ENCODE measurements around the gene MAP7. TPM values are rescaled to one million over a fixed set of nuclear protein-coding genes. Genes with fewer than 3 reads are reported as not detected.

The MAP7 gene
- total and polyA plus RNA-seq, 2 experiments from 2014 or later, result 44.7 to 49.2 TPM

DNA sequence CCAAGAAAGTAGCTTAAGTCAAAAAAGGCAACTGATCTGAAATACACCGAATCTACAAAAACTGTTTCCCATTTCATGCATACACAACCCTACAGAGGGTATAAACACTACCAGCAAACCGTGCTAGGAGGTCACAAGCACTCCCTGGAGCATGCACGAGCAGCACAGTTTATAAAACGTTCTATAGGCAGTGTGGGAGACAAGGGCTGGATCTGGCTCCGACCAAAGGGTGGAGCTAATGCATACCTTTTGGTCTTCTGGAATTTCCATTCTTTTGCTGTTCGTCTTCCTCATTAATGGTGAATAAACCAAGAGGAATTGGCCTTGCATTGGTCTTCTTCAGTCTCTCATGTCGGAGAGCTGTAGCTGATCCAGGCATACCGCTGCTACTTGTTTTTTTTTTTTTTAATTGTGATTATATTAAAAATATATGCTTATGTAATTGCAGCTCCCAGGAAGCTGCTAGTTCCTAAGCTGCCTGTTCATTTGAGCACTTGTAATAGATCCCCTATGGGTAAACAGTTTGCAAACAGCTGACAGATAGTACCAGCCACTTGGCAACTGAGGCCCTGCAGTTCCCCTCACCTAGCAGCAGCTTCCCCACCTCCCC, 24.5 kb downstream of the MAP7 start (continued):
- TF ChIP-seq, protein P1, sequence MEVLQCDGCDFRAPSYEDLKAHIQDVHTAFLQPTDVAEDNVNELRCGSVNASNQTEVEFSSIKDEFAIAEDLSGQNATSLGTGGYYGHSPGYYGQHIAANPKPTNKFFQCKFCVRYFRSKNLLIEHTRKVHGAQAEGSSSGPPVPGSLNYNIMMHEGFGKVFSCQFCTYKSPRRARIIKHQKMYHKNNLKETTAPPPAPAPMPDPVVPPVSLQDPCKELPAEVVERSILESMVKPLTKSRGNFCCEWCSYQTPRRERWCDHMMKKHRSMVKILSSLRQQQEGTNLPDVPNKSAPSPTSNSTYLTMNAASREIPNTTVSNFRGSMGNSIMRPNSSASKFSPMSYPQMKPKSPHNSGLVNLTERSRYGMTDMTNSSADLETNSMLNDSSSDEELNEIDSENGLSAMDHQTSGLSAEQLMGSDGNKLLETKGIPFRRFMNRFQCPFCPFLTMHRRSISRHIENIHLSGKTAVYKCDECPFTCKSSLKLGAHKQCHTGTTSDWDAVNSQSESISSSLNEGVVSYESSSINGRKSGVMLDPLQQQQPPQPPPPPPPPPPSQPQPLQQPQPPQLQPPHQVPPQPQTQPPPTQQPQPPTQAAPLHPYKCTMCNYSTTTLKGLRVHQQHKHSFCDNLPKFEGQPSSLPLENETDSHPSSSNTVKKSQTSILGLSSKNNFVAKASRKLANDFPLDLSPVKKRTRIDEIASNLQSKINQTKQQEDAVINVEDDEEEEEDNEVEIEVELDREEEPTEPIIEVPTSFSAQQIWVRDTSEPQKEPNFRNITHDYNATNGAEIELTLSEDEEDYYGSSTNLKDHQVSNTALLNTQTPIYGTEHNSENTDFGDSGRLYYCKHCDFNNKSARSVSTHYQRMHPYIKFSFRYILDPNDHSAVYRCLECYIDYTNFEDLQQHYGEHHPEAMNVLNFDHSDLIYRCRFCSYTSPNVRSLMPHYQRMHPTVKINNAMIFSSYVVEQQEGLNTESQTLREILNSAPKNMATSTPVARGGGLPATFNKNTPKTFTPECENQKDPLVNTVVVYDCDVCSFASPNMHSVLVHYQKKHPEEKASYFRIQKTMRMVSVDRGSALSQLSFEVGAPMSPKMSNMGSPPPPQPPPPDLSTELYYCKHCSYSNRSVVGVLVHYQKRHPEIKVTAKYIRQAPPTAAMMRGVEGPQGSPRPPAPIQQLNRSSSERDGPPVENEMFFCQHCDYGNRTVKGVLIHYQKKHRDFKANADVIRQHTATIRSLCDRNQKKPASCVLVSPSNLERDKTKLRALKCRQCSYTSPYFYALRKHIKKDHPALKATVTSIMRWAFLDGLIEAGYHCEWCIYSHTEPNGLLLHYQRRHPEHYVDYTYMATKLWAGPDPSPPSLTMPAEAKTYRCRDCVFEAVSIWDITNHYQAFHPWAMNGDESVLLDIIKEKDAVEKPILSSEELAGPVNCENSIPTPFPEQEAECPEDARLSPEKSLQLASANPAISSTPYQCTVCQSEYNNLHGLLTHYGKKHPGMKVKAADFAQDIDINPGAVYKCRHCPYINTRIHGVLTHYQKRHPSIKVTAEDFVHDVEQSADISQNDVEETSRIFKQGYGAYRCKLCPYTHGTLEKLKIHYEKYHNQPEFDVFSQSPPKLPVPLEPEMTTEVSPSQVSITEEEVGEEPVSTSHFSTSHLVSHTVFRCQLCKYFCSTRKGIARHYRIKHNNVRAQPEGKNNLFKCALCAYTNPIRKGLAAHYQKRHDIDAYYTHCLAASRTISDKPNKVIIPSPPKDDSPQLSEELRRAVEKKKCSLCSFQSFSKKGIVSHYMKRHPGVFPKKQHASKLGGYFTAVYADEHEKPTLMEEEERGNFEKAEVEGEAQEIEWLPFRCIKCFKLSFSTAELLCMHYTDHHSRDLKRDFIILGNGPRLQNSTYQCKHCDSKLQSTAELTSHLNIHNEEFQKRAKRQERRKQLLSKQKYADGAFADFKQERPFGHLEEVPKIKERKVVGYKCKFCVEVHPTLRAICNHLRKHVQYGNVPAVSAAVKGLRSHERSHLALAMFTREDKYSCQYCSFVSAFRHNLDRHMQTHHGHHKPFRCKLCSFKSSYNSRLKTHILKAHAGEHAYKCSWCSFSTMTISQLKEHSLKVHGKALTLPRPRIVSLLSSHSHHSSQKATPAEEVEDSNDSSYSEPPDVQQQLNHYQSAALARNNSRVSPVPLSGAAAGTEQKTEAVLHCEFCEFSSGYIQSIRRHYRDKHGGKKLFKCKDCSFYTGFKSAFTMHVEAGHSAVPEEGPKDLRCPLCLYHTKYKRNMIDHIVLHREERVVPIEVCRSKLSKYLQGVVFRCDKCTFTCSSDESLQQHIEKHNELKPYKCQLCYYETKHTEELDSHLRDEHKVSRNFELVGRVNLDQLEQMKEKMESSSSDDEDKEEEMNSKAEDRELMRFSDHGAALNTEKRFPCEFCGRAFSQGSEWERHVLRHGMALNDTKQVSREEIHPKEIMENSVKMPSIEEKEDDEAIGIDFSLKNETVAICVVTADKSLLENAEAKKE (CRISPR knock-in tag; IDR thresholded peaks at IDR 0.05), result no peak

DNA sequence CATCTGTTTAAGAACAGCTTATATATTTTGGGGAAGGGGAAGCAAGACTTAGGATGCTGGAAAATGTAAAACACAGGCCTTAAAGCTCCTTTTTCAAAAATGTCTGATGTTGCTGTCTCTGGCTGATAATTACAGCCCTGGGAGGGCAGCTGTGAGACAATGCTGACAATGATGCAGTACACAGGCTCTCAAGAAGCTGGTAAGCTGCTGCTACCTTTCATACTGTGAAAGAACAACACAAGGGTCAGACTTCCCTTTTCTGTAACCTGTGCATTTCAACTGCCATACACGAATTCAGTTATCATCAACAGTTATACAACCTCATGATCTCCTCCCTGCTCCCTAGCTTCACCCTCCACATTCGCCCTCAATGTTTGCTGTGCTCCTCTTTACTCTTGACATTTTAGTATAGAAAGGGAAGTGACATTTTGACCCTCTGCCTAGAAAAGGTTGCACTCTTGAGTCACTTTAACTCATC, 25.2 kb downstream of the MAP7 start:
- Histone ChIP-seq H3K4me2 (peak overlapping the region; percentile 63), H3K4me1 (ENCODE audit: insufficient read depth) (peaks cover 63% of the 10 kb centered on the region), H3K27me3 (ENCODE audit: insufficient read depth) (no peaks in the 10 kb centered on the region), H4K20me1 (replicated peaks; ENCODE audit: insufficient read depth) (peaks cover 7% of the 10 kb centered on the region; the same call in 1 of the 2 replicates), H3F3A (replicated peaks; ENCODE audit: low read depth) (no peaks in the 10 kb centered on the region; the same call in 1 of the 2 replicates), H3K27ac (ENCODE audit: low read depth) (peak overlapping the region; percentile 36), H3K79me2 (replicated peaks; ENCODE audit: insufficient read depth) (peaks cover 97% of the 10 kb centered on the region), H3K4me3 (no peak overlapping the region), H2AFZ (no peak overlapping the region), H3K36me3 (ENCODE audit: insufficient read depth) (no peaks in the 10 kb centered on the region), H3K9me2 (ENCODE audit: insufficient read depth) (no peaks in the 10 kb centered on the region; the same call in 1 of the 2 replicates)
- Mint-ChIP-seq H3K27me3 (ENCODE audit: insufficient read depth, low read depth, poor library complexity) (peaks cover 11% of the 10 kb centered on the region), H3K4me3 (peak overlapping the region; percentile 14; the same call in 1 of the 3 replicates), H3K4me1 (peaks cover 60% of the 10 kb centered on the region), H3K9me3 (no peaks in the 10 kb centered on the region), H3K27ac (peak overlapping the region; percentile 43), H3K36me3 (ENCODE audit: low read depth) (no peaks in the 10 kb centered on the region)
- TF ChIP-seq, protein P1 (CRISPR knock-in tag; IDR thresholded peaks at IDR 0.05), result no peak
- TF ChIP-seq EZH2phosphoT487 (IDR thresholded peaks at IDR 0.05; ENCODE audit: unreplicated experiment) (no peak), STAT1 (IDR thresholded peaks at IDR 0.05; ENCODE audit: unreplicated experiment) (no peak), JUNB (IDR thresholded peaks at IDR 0.05; ENCODE audit: unreplicated experiment) (no peak)
- ATAC-seq (no peak), DNase-seq (ENCODE audit: low spot score) (no peak)
